GM18519 (cell line): ENCODE measurements around the gene GAS2.

Source experiments
- ATAC-seq: cut with Tn5 transposase; IDR thresholded peaks from one replicate; pipeline ENCODE4 v1.9.1; 2021; ENCODE audit warnings: mild to moderate bottlenecking, moderate library complexity; ENCODE audit not compliant: unreplicated experiment, low FRiP score

The GAS2 gene

GRCh38 chr11:22720457-22720856 is 54.0 kb downstream of the GAS2 start:
- ATAC-seq: no peak

- no peak for ATAC-seq
Measured at GRCh38 chr11:22723274-22723673, 56.9 kb downstream of the GAS2 start.

GRCh38 chr11:22725079-22725478 is 58.7 kb downstream of the GAS2 start:
- no peak for ATAC-seq

GRCh38 chr11:22728600-22729389 is 62.4 kb downstream of the GAS2 start:
- ATAC-seq: no peak

- ATAC-seq: no peak
Measured at GRCh38 chr11:22730319-22730718, 63.9 kb downstream of the GAS2 start.

- no peak for ATAC-seq
Measured at GRCh38 chr11:22732588-22732987, 66.2 kb downstream of the GAS2 start.

GRCh38 chr11:22733475-22734248 is 67.3 kb downstream of the GAS2 start:
- no peak for ATAC-seq

- ATAC-seq: no peak
Measured at GRCh38 chr11:22734628-22735345, 68.4 kb downstream of the GAS2 start.

- no peak for ATAC-seq
Measured at GRCh38 chr11:22742157-22742613, 75.8 kb downstream of the GAS2 start.

- no peak for ATAC-seq
Measured at GRCh38 chr11:22749536-22749935, 83.1 kb downstream of the GAS2 start.

GRCh38 chr11:22752908-22753310 is 86.5 kb downstream of the GAS2 start:
- ATAC-seq: no peak

GRCh38 chr11:22753416-22753815 is 87.0 kb downstream of the GAS2 start:
- no peak for ATAC-seq

- no peak for ATAC-seq
Measured at GRCh38 chr11:22761066-22761465, 94.7 kb downstream of the GAS2 start.

- ATAC-seq: no peak
Measured at GRCh38 chr11:22763166-22763565, 96.8 kb downstream of the GAS2 start.

- no peak for ATAC-seq
Measured at GRCh38 chr11:22764735-22765134, 98.3 kb downstream of the GAS2 start.

GRCh38 chr11:22768281-22768680 is 101.9 kb downstream of the GAS2 start:
- no peak for ATAC-seq

- no peak for ATAC-seq
Measured at GRCh38 chr11:22769081-22769480, 102.7 kb downstream of the GAS2 start.

GRCh38 chr11:22774716-22775115 is 108.3 kb downstream of the GAS2 start:
- peak; percentile 72 for ATAC-seq

GRCh38 chr11:22775248-22775647 is 108.8 kb downstream of the GAS2 start:
- no peak for ATAC-seq

GRCh38 chr11:22778642-22779041 is 112.2 kb downstream of the GAS2 start:
- ATAC-seq: no peak

- no peak for ATAC-seq
Measured at GRCh38 chr11:22779850-22780249, 113.4 kb downstream of the GAS2 start.
